Measurements from ENCODE around the gene RNPS1.
"Not testable (repeated sequence)": the region's sequence is repeated elsewhere in the genome, so short reads cannot be mapped to it uniquely, and the experiment has no call there.

The RNPS1 gene

DNA sequence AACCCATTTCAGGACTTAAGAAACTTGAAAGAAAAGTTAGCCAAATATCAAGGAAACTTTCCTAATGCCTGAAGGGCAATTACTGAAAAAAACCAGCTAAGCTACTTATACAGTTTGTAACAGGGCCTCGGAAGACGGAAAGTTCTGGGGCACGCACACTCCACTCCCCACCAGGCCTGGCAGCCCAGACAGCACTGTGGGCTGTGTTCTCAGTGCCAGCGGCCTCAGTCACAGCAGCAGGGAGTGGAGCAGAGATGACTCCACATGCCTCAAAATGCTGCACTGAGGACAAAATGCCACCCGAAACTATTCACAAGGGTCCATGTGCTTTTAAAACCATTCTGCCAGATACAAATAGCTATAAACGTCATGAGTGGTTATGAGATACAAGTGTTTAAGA lies 10.2 kb downstream of the RNPS1 start:
- no peak for DNase-seq (ENCODE audit: low spot score)

DNA sequence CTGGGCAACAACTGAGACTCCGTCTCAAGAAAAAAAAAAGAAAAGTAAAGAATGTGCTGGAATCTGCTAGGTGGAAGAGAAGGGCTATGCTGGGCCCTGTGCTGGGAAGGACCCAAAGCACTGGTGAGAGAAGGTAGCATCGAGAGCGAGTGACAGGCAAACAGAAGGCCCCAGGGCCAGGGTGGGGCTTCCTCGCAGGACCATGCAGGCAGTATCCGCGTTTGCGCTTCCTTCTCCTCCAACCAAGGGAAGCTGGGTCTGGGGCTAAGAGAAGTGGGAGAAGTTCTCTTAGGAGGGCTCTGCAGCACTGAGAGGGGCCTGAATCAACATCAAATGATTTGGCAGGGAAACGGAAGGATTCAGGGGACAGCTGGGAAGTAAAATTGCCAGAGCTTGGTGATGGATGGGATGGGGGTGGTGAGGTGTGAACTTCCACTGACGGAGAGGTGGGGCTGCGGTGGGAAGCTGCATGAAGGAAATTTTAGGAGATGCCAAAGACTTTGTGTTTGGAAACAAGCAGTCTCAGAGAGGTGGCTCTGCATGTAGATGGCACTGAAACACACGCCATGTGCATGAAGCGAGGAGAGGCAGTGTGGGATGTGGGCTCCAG lies 11.3 kb downstream of the RNPS1 start:
- no peak for DNase-seq (ENCODE audit: low spot score)

DNA sequence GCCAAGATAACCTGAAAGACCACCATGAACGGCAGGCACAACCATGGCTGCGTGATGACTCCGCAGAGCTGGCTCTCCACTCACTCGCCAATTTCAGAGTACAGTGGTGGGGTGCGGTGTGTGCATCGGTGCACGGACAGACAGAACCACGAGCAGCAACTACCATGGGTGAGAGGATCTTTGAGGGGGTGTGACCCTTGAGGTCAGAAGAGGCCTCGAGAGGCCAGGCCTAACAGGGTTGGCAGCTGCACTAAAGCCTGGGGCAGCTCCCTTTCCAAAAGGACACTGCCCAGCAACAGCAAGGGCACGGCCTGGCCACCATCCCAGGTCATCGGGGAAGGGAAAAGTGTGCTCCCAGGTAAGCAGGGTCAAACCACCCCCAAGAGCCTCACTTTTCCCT lies 14.6 kb downstream of the RNPS1 start:
- no peak for DNase-seq (ENCODE audit: low spot score)

DNA sequence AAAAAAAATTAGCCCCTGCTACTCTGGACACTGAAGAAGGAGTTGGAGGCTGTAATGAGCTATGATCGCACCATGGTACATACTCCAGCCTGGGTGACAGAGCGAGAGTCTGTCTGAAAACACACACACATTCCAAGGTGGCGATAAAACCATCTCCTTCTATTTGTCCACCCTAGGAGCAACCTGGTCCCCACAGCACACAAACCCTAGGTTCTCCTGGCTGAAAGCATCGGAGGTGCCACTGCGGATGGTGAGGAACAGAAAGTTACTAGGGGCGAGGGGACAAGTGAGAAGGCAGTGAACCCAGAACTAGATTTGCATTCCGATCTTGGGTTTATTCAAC lies 15.1 kb downstream of the RNPS1 start:
- no peak for DNase-seq (ENCODE audit: low spot score)

DNA sequence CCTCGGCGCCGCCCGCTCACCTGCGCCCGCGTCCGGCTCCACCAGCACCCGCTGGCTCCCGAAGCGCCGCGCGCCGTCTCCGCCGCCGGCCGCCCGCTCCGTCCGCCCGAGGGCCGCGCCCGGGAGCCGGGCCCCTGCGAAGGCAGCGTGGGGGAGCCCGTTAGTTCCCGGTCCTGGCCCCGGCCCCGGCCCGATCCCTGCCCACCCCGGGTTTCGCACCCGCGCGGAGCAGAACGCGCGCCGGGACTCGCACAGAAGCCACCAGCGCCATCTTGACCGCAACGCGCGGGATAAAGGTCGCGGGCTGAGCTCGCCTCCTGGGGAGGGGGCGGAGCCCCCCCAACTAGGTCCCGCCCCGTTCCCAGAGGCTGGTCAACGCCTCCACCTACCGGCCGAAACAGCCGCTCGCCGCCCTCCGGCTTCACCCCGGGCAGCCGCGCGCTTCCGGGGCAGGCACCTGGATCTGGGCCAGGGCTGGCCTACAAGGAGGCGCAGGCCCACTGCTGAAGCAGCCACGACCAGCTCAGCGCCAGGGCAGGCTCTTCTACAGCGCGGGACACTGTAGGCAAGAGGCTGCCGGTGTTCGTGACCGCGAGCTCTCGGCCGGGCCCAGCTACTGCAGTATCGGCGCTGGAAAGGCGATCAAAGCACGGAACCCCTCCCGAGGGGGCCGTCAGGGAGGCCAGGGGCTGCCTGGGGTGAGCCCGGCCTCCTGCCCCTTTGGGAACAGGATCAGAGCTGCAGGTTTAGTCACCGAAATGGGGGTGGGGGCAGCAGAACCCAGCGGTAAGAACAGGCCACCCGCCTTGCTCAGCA lies 16.4 kb downstream of the RNPS1 start, which contains the start of gene ECI1:
ECI1 (minus strand) TSS at position 292 of the 816 bp plus-strand sequence; CDS start at position 271, 21 bp downstream.
- peak; percentile 95 for DNase-seq (ENCODE audit: low spot score)

DNA sequence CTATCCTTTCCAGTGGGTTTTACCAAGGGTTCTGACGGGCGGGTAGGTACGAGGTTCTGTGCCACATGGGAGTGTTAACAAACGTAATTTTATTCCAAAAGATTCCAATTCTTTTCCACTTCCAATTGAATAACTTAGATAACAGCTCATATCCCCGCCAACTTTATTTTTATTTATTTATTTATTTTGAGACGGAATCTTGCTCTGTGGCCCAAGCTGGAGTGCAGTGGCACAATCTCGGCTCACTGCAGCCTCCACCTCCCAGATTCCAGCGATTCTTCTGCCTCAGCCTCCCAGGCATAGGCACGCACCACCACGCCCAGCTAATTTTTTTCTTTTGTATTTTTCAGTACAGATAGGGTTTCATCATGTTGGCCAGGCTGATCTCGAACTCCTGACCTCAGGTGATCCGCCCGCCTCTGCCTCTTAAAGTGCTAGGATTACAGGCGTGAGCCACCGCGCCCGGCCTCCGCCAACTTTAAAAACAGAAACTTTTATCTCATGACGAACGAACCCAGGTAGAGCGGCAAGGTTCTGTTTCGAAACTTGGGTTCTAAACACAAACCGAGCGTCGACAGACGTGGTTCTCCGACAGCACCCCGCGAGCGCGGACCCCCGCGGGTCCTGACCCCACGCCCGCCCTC lies 17.2 kb downstream of the RNPS1 start:
- DNase-seq (ENCODE audit: low spot score): no peak

DNA sequence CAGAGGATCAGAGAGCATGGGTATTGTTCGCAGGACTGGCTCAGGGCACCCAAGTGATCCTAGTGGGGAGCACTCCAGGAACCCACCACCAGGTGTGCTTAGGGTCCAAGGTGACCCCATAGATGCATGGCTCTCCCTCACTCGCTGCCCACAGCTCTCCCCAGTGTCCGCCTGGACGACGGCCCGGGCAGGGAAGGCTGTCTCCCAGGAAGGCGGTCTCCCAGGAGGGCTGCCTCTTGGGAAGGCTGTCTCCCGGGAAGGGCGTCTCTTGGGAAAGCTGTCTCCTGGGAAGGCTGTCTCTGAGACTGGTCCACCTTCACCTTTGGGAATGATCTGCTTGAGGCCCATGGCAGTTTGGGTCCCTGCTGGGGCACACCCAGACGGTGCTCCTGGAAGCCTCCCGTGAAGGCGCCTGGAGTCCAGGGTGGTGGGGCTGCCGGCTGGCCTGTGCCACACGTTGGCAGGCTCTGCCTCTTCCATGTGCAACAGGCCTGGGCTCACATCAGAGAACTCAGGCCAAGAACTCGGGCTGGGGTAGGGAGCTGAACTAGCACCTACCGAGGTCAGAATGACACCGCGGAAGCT lies 21.5 kb downstream of the RNPS1 start:
- DNase-seq (ENCODE audit: low spot score): no peak

DNA sequence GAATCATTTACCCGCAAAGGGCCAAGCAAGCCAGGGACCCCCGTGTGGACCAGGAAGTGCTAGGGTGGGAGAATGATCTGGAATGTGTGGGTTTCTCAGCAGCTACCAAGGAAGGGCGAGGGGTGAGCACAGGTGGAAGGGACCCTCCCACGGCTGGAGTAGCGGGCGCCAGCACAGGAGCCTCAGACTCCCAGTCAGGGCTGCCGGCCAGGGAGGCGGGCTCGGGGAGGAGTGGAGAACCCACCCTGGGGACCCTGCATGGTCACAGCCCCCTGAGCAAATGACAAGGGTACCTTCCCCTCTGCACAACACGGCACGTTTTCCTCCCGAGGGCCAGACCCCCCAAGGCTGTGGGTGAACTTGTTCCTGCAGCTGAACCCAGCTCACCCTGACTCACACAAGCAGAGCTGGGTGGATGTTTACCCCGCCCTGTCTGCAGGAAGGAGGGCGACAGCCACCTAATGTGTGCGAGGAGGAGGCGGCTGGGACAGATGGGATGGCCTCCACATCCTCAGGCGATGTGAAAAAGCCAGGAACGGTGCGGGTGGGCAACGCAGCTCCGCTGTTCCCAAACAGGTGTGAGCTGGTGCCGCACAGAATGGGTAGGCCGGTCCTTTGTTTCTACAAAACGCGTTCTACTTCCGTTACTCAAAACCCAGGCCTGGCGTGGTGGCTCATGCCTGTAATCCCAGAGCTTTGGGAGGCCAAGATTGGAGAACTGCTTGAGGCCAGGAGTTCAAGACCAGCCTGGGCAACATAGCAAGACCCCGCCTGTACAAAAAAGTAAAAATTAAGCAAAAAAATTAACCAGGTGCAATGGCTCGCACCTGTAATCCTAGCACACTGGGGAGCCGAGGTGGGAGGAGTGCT lies 22.8 kb downstream of the RNPS1 start:
- no peak for DNase-seq (ENCODE audit: low spot score)

DNA sequence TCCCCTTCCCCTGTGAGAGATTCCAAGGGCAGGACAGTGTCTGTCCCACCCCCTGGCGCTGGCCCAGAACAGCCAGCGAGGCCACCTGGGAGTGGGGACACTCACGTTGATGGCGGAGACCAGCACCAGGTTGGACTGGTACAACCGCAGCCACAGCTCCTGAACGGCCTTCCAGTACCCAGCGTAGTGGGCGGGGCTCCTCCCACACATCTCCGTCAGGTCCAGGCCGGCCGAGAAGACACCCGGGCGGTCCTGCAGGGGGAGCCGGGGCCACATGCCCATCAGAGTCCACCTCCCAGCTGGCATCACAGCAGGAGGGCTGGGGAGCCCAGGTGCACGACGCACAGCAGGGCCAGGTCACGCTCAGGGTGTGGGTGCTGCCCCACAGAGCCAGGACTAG lies 23.6 kb downstream of the RNPS1 start:
- no peak for DNase-seq (ENCODE audit: low spot score)

DNA sequence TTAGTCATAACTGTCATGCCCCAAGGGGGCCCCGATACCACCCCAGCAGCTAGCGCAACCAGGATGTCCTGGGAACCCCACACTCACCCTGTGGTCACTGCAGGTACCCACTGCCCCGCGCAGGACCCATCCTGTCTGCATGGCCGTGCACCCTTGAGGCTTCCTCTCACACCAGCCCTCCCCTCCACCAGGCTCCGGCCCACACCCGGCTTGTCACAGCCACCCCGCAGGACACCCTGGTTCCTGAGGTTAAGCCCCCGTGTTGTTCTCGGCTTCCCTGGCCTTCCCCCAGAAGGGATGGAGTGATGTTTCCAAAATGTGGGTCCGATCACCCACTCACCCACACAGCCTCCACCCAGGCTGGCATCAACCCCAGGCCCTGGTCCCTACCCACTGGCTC lies 24.1 kb downstream of the RNPS1 start:
- no peak for DNase-seq (ENCODE audit: low spot score)

DNA sequence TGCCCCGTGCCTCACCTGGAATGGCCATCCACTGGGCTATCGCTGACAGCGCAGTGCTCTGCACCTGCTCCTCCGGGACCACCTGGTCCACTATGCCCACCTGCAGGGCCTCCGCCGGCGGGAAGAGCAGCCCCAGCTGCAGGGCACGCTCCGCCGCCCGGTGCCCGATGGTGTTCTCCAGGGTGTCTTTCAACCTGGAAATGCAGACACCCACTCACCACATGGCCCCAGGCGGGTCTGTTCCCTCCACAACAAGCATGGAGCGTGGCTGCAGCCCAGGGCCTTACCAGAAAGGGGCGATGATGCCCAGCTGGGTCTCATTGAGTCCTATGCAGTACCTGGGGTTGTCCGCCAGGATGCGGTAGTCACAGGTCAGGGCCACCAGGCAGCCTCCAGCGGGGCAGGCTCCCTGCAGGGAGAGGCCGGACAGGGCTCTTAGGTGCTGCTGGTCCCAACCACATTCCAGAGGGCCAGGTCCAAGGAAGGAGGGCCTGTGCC lies 24.8 kb downstream of the RNPS1 start:
- no peak for DNase-seq (ENCODE audit: low spot score)

DNA sequence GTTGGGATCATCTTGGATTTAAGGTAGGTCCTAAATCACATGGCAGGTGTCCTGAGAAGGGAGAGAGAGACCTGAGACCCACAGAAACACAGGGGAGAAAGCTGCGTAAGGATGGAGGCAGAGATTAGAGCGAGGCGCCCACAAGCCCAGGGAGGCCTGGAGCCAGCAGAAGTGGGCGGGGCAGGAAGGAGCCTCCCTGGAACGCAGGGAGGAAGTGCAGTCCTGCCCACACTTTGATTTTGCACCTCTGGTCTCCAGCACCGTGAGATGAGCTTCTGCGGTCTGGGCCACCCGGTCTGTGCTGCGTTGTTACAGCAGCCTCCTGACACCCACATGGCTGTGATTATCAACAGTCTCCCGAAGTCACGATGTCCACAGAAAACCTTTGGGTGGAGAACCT lies 25.3 kb downstream of the RNPS1 start:
- DNase-seq (ENCODE audit: low spot score): no peak

DNA sequence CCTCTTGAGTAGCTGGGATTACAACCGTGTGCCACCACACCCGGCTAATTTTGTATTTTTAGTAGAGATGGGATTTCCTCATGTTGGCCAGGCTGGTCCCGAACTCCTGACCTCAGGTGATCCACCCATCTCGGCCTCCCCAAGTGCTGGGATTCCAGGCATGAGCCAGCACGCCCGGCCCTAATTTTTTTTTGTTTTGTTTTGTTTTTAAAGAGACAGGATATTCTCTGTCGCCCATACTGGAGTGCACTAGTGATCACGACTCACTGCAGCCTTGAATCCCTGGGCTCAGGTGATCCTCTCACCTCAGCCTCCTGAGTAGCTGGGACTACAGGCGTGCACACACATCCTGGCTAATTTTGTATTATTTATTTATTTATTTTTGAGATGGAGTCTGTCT lies 27.6 kb downstream of the RNPS1 start:
- DNase-seq (ENCODE audit: low spot score): not testable (repeated sequence)

DNA sequence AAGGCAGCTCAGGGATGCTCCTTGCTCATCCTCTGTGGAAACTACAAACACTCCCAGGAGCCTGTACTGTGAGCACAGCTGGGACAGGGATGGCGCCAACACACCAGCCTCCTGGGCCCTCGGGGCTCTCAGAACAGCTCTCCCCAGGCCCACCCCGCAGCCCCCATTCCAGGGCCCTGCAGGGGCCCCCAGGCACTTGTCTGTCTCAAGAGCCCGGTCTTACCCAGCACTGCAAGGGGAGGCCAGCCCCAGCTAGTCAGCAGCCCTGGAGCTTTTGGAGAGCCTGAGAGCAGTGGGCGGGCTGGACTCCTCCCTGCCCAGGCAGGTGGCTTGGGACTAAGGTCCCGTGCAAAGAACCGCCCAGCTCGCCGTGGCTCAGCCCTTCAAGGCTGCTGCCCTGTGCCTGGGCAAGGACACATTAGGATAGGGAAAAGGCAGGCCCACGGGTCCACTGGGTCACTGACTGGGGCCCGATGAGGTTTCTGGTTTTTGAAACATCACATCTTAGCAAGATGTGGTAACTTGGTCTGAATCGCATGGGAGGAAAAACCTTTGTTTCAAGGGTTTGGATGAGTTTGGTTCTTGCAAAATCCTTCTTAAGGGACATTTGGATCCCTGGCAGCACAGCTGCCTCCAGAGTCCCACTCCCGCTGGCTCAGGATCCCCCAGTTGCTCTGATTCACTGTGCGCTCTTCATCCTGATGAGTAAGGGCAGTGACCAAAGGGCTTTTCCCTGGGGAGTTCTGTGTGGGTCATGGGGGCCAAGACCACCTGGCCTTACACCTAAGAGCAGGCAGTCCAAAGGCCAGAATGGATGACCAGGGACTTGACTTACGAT lies 28.9 kb downstream of the RNPS1 start:
- no peak for DNase-seq (ENCODE audit: low spot score)

DNA sequence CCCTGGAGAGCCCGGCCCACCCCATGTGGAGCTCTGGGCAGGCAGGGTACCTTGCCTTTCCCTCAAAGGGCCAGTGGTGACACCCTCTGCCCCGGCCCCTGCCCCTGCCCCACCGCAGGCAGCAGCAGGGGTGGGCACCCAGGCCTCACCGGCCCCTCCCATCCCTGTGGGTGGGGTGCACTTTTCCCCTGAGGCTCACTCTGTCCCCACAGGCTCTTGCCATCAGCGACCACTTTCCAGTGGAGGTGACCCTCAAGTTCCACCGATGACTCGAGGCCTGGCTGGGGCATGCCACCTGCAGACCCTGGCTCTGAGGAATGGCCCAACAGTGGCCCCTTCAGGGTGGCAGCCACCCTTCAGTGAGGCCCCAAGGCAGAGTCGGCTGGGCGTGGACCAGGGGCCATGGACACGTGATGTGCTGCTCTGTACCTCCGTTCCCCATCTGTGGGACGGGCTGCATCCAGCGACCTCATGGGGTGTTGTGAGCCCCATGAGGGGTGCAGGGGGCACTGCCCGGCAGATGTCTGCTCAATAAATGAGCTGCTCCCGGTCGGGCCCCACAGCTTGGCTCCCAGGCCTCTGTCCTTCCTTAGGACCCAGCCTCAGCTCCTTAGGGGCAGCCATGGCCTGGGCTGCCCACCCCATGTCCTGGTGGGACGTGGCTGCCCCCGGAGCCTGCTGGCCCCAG lies 29.6 kb downstream of the RNPS1 start:
- DNase-seq (ENCODE audit: low spot score): no peak

DNA sequence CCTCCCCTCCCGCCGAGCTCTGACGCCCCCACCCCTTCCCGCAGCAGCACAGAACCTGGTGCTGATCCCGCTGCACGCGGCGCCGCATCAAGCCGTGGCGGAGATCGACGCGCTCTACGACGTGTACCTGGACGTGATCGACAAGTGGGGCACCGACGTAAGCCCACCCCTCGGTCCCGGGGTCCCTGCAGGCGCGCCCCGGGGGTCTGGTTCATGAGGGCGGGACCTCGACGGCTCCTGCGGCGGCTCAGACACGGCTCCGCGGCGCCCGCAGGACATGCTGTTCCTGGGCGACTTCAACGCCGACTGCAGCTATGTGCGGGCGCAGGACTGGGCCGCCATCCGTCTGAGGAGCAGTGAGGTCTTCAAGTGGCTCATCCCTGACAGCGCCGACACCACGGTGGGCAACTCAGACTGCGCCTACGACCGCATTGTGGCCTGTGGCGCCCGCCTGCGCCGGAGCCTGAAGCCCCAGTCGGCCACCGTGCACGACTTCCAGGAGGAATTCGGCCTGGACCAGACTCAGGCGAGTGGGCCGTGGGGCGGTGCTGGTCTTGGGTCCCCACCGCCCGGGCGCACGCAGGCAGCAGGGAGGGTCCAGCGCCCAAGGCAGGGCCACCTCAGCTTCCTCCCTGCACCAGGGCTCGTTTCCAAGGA lies 30.3 kb downstream of the RNPS1 start:
- no peak for DNase-seq (ENCODE audit: low spot score)

DNA sequence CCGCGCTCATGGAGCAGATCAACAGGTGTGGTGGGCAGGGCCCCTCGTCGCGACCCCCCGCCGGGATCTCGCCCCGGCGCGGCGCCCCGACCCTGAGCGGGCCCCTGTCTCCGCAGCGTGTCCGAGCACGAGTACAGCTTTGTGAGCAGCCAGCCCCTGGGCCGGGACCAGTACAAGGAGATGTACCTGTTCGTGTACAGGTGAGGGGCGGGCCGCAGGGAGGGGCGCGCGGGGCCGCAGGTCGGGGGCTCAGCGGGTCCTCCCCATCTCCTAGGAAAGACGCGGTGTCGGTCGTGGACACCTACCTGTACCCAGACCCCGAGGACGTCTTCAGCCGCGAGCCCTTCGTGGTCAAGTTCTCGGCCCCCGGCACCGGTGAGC lies 30.8 kb downstream of the RNPS1 start:
- no peak for DNase-seq (ENCODE audit: low spot score)

DNA sequence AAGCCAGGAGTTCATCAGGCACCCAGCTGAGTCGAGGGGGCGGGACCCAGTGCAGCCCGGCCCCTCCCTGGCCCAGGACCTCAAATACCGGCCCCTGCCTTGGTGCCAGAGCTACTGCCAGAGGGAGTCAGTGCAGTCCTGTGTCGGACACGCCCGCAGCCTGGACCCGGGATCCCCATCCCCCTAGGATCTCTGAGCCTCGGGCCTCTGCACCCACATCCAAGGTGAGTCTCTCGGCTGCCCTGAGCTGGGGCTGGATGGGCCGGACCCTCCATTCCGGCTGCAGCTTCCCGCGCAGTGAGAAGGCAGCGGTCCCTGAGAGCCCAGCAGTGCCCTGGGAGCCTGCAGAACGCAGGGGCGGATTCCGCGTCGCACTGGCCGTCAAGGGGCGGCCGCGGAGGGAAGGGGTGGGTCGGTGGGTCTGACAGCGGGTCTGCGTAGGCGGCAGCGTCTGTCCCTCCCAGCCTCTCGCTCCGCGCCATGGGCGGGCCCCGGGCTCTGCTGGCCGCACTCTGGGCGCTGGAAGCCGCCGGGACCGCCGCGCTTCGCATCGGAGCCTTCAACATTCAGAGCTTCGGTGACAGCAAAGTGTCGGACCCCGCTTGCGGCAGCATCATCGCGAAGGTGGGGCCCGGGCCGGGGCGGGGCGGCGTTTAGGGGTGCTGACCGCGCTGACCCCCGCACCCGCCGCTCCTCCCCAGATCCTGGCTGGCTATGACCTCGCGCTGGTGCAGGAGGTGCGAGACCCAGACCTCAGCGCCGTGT lies 31.4 kb downstream of the RNPS1 start, which contains the start of gene DNASE1L2:
DNASE1L2 (plus strand) TSS at position 108 of the 765 bp plus-strand sequence; CDS start at position 481, 373 bp downstream.
- DNase-seq (ENCODE audit: low spot score): no peak

Measured in left forelimb (tissue), 1 donor.